LNCAP (cell line): Measurements from ENCODE around the gene RFTN1.

Source experiments
- CTCF ChIP-seq: fragments of 450-650 bp; IDR thresholded peaks from 2 replicates; pipeline ENCODE4 v1.5.1; 2017; ENCODE audit warnings: mild to moderate bottlenecking

The RFTN1 gene

GRCh38 chr3:16381426-16381825, 132.1 kb downstream of the RFTN1 start:
- TF ChIP-seq CTCF = no peak

GRCh38 chr3:16380421-16380820, 133.1 kb downstream of the RFTN1 start:
- no peak for TF ChIP-seq CTCF

GRCh38 chr3:16379838-16380237, 133.7 kb downstream of the RFTN1 start:
- TF ChIP-seq CTCF = no peak

GRCh38 chr3:16378920-16379319, 134.6 kb downstream of the RFTN1 start:
- no peak for TF ChIP-seq CTCF

GRCh38 chr3:16378415-16378814, 135.1 kb downstream of the RFTN1 start:
- TF ChIP-seq CTCF = no peak

GRCh38 chr3:16377847-16378302, 135.6 kb downstream of the RFTN1 start:
- no peak for TF ChIP-seq CTCF

GRCh38 chr3:16377196-16377595, 136.3 kb downstream of the RFTN1 start:
- TF ChIP-seq CTCF = no peak

- TF ChIP-seq CTCF = no peak
These were observed 137.6 kb downstream of the RFTN1 start for GRCh38 chr3:16375891-16376290.
